ENCODE results near the gene SELENOW. TPM values are rescaled to one million over a fixed set of nuclear protein-coding genes. Genes with fewer than 3 reads are reported as not detected.
A peak's percentile ranks its signal among the peaks of the same experiment; 100 is the strongest.
"Not testable (repeated sequence)": the region's sequence is repeated elsewhere in the genome, so short reads cannot be mapped to it uniquely, and the experiment has no call there.

SELENOW gene
- total RNA-seq, 2 donors from 2014 or later: 718 to 783 TPM

GRCh38 chr19:47777245-47778048, 1.1 kb upstream of the SELENOW start:
- ATAC-seq; DNase-seq; intact Hi-C loops (cut with DNase I): not testable (repeated sequence)

DNA sequence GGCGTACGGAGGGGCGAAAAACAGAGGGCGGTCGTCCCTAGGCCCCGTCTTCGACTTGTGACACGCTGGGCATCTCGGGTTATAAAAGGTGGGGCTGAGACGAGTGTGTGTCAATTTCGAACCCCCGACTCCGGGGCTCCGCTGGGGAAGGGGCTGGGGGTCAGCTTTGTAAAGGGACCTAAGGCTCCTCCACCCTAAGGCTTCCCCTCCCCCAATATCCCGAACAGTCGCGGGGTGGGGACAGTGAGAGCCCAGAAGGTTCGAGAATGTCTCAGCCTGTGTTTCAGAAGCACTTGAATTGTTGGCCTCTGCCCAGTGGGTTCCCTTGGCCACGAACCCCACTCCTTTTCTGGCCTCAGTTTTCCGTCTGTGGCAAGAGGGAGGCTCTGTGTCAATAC, 450 bp downstream of the SELENOW start:
- peak; percentile 39 for DNase-seq

DNA sequence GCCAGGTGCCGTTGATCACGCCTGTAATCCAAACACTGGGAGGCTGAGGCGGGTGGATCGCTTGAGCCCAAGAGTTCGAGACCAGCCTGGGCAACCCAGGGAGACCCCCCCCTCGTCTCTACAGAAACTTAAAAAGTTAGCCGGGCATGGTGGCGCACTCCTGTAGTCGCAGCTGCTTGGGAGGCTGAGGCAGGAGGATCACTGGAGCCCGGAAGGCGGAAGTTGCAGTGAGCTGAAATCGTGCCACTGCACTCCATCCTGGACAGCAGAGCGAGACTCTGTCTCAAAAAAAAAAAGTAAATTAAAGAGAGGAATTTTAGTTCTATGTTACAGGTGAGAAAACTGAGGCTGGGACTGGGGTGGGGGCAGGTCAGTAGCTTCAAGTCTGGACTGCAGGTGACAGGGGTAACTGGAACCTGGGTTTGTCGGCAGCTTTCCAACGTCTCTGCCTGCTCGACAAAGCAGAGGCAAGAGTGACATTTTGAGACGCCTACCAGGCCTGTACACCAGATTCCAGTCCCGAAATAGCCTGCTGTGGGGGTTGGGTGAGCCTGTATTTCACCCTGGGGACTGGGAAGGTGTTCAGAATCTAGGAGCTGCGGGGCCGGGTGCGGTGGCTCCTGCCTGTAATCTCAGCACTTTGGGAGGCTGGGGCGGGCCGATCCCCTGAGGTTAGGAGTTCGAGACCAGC, 1.2 kb downstream of the SELENOW start:
- ATAC-seq (peak; percentile 48 to 50), DNase-seq (peak; percentile 74)
- intact Hi-C loops (cut with DNase I): loop anchor here in 1 of 2 donors (5.0 kb wide), 1 partner anchor 72 kb away; no protein-coding TSS in a partner anchor

More for the DNA sequence above, 450 bp downstream of the SELENOW start:
- intact Hi-C loops (cut with DNase I): no loop called here
- ATAC-seq: peak; percentile 41 to 52

- intact Hi-C loops (cut with DNase I): loop anchor here in 1 of 2 donors (5.0 kb wide), 1 partner anchor 73 kb away; no protein-coding TSS in a partner anchor
- DNase-seq (no peak), ATAC-seq (no peak)
These were observed 1.7 kb downstream of the SELENOW start for GRCh38 chr19:47780215-47780551.

- no peak for ATAC-seq
- intact Hi-C loops (cut with DNase I): loop anchor here in 1 of 2 donors (5.0 kb wide), 1 partner anchor 74 kb away; no protein-coding TSS in a partner anchor
- peak; percentile 53 for DNase-seq
These were observed 3.2 kb downstream of the SELENOW start for GRCh38 chr19:47781590-47782262.

DNA sequence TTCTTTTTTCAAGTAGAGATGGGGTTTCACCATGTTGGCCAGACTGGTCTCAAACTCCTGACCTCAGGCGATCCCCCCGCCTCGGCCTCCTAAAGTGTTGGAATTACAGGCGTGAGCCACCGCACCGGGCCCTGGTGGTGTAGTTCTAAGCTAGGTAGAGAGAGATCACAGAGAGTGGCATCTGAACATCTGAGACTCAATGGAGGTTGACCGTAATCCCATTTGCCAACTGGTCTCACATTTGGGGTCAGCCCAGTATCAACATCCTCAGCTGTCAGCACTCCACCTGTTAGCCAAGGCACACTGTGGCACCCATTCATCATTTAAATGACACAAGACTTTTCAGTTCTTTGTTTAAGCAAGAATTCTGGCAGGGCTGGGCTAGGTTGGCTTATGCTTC, 8.1 kb downstream of the SELENOW start:
- ATAC-seq (no peak), DNase-seq (no peak)
- intact Hi-C loops (cut with DNase I): no loop called here

DNA sequence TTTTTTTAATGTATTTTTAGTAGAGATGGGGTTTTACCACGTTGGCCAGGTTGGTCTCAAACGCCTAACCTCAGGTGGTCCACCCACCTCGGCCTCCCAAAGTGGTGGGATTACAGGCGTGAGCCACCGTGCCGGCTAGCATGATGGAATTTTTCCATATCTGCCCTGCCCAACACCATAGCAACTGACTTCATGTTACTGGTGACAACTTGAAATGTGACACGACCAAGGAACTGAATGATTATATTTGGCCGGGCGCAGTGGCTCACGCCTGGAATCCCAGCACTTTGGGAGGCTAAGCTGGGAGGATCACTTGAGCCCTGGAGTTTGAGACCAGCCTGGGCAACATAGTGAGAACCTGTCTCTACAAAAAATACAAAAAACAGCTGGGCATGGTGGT, 8.8 kb downstream of the SELENOW start:
- intact Hi-C loops (cut with DNase I): not testable (repeated sequence)

GRCh38 chr19:47789811-47790210, 11.3 kb downstream of the SELENOW start:
- intact Hi-C loops (cut with DNase I); ATAC-seq: not testable (repeated sequence)

More for the DNA sequence above, 8.8 kb downstream of the SELENOW start:
- DNase-seq, ATAC-seq: not testable (repeated sequence)

DNA sequence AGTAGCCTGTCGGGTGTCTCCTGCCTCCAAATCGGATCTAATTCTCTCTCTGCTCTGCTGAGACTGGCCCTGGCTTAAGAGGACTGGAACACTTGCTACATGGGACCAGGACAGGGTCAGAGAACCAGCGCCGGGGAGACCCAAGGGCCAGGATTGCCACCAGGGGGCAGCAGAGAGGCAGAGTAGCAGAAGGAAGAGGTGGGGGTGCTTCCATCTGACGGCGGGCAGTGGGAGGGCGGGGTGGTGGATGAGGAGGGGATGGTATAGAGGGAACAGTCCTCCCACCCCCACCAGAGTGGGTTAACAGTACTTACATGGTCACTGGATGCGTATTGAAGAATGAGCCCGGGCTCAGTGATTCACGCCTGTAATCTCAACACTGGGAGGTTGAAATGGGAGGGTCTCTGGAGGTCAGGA, 11.9 kb downstream of the SELENOW start:
- intact Hi-C loops (cut with DNase I): no loop called here
- DNase-seq: peak; percentile 89
- ATAC-seq: peak; percentile 73 to 80

More at GRCh38 chr19:47789811-47790210, 11.3 kb downstream of the SELENOW start:
- DNase-seq: not testable (repeated sequence)

DNA sequence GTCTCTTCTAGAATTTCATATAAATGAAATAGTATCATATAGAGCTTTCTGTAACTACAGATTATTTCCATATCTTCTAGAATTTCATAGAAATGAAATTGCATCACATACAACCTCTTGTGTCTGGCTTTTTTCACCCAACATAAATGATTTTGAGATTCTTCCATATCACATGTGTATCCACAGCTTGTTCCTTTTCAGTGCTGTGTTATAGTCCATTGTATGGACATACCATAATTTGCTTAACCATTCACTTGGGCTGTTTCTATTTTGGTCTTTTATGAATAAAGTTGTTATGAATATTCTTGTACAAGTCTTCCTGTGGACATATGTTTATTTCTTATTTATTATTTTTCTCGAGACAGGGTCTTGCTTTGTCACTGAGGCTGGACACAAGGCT, 14.1 kb downstream of the SELENOW start:
- ATAC-seq (no peak), DNase-seq (no peak)
- intact Hi-C loops (cut with DNase I): no loop called here

- no peak for DNase-seq
- intact Hi-C loops (cut with DNase I): no loop called here
- no peak for ATAC-seq
These were observed 16.0 kb downstream of the SELENOW start for GRCh38 chr19:47794526-47794925.

DNA sequence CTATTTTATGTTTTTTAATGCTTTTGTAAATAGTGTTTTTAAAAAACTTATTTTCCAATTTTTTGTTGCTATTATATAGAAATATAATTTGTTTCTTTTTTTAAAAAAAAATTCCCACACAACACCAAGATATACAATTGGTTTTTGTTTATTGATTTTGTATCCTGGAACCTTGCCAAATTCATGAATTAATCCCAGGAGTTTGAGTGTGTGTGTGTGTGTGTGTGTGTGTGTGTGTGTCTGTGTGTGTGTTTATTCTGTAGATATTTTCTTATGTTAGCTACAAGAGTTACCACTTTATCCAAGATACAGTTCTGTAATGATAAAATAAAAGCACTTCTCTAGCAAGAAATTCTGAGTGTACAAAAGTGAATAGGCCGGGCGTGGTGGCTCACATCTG, 18.3 kb downstream of the SELENOW start:
- intact Hi-C loops (cut with DNase I): no loop called here
- no peak for ATAC-seq

GRCh38 chr19:47797996-47798903, 19.7 kb downstream of the SELENOW start:
- no peak for DNase-seq
- ATAC-seq: no peak
- intact Hi-C loops (cut with DNase I): no loop called here

More for the DNA sequence above, 18.3 kb downstream of the SELENOW start:
- no peak for DNase-seq

DNA sequence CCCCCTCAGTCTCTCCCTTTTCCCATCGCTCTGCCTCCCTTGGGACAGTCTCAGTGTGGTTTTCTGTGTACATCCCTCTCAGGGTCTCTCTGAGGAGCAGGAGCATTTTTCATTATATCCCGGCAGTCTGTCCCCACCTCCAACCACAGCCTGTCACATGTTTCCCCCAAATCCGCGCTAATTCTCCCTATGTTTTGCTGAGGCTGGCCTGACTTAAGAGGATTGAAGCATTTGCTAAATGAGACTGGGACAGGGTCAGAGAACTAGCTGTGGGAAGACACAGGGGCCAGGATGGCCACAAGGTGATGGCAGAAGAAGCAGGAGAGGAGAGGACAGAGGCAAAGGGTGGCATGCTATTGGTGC, 20.4 kb downstream of the SELENOW start:
- DNase-seq (no peak), ATAC-seq (no peak)
- intact Hi-C loops (cut with DNase I): no loop called here

DNA sequence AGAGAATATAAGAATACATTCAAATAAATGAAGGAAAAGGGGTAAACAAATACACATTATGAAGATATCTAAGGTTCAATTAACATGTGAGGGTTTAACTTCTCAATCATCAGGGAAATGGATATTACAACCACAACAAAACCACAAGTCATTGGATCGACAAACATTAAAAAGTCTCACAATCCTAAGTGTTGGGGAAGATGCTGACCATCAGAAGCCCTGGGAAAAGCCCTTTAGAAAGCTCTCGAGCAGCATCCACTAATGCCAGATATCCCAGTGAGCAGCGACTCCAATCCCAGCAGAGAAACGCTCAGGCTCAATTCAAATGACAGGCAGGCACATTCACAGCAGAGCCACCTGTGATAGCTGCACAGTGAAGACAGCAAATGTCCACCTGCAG, 22.8 kb downstream of the SELENOW start:
- no peak for DNase-seq
- intact Hi-C loops (cut with DNase I): no loop called here
- ATAC-seq: no peak

- intact Hi-C loops (cut with DNase I): no loop called here
These were observed 24.1 kb downstream of the SELENOW start for GRCh38 chr19:47802521-47803043.

GRCh38 chr19:47803148-47803547, 24.6 kb downstream of the SELENOW start:
- intact Hi-C loops (cut with DNase I); ATAC-seq; DNase-seq: not testable (repeated sequence)

More at GRCh38 chr19:47802521-47803043, 24.1 kb downstream of the SELENOW start:
- no peak for ATAC-seq
- DNase-seq: no peak

GRCh38 chr19:47803671-47804070, 25.2 kb downstream of the SELENOW start:
- intact Hi-C loops (cut with DNase I); DNase-seq; ATAC-seq: not testable (repeated sequence)

Measured in left cardiac atrium (tissue), 4 donors.